OCI-LY1 (cell line): ENCODE measurements around the gene MAP6D1.

Source experiments
- EZH2 ChIP-seq: fragments of 200-600 bp; sonication (generic), shearing (Covaris generic); IDR thresholded peaks from 2 replicates; pipeline ENCODE4 v1.8.0; 2017; ENCODE audit warnings: borderline replicate concordance, mixed run types, mild to moderate bottlenecking, antibody characterized with exemption, low read length, moderate library complexity, mixed read lengths
- TF ChIP-seq, protein P1 (sequence below): fragments of 200-600 bp; sonication (generic), shearing (Covaris generic); IDR thresholded peaks from 2 replicates; pipeline ENCODE4 v1.5.1; 2017; ENCODE audit warnings: mild to moderate bottlenecking, antibody characterized with exemption, low read length, moderate library complexity, mixed read lengths

DNA sequence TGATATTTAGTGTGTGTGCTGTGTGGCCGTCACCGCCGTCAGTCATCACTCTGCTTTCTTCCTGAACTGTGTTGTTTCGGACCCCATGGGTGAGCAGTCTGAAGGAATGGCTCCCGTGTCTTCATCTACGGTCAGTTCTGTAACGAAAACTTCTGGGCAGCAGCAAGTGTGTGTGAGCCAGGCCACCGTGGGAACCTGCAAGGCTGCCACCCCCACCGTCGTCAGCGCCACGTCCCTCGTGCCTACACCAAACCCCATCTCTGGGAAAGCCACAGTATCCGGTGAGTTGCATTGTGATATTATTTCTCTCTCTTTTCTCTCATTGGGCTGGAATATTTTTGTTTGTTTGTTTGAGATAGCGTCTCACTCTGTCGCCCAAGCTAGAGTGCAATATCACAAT lies 34.7 kb downstream of the MAP6D1 start:
- TF ChIP-seq, protein P1, sequence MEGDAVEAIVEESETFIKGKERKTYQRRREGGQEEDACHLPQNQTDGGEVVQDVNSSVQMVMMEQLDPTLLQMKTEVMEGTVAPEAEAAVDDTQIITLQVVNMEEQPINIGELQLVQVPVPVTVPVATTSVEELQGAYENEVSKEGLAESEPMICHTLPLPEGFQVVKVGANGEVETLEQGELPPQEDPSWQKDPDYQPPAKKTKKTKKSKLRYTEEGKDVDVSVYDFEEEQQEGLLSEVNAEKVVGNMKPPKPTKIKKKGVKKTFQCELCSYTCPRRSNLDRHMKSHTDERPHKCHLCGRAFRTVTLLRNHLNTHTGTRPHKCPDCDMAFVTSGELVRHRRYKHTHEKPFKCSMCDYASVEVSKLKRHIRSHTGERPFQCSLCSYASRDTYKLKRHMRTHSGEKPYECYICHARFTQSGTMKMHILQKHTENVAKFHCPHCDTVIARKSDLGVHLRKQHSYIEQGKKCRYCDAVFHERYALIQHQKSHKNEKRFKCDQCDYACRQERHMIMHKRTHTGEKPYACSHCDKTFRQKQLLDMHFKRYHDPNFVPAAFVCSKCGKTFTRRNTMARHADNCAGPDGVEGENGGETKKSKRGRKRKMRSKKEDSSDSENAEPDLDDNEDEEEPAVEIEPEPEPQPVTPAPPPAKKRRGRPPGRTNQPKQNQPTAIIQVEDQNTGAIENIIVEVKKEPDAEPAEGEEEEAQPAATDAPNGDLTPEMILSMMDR = no peak
- TF ChIP-seq EZH2 = no peak
